ENCODE results near the gene SORL1.

SORL1 gene

DNA sequence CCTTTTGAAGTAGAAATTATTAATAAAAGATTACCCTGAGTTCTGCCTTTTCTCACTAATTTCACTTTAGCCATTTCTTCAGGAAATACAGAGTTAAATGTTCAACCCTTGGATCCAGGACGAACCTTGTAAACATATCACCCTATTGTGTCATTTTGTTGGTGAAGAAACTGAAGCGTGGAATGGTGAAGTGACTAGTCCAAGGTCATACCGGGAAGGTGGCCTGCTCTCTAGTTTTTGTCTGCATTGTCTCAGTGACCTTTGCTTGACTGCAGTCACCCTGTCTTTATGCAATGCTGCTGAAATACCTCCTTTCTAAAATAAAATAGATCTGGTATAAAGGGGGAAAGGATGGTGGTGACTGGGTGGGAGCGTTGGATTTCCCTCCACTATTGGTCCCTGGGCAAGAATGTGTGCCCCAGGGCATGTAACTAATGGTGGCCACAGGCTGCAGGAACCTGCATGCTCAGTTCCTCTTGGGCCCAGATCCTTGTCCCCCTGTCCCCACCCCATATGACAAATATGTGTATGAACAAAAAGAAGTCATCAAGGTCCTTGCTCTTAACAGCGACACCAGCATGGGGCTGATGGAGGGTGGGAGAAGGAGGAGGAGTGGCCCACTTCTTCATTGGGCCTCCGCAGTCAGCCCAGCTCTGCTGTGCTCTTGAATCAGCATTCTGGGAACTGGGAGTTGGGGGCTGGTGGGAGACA lies 1.6 kb downstream of the SORL1 start:
- DNase-seq (ENCODE audit: low read depth in 2 of 2): no peak

GRCh38 chr11:121455115-121455514 lies 3.0 kb downstream of the SORL1 start:
- DNase-seq (ENCODE audit: low read depth in 2 of 2): no peak

DNA sequence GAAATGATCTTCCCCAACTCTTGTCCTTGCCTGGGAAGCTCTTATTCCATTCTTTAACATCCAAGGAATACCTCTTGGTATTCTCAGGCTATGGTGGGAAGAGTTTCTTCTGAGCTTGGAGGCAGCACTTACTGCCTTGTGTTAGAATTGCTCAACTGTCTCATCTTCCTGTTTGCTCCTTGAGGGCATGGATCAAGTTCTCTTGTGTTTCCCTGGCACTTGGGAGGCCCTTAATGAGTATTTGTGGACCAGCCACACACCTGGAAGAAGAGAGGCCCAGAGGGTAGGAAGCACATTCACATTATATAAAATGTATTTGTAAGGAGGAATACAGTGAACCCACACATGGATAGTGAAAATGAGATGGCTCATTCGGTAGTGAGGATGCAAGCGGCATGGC lies 4.0 kb downstream of the SORL1 start:
- DNase-seq (ENCODE audit: low read depth in 2 of 2): no peak

- no peak for DNase-seq (ENCODE audit: low read depth in 2 of 2)
Observed at GRCh38 chr11:121456816-121457431, 4.8 kb downstream of the SORL1 start.

DNA sequence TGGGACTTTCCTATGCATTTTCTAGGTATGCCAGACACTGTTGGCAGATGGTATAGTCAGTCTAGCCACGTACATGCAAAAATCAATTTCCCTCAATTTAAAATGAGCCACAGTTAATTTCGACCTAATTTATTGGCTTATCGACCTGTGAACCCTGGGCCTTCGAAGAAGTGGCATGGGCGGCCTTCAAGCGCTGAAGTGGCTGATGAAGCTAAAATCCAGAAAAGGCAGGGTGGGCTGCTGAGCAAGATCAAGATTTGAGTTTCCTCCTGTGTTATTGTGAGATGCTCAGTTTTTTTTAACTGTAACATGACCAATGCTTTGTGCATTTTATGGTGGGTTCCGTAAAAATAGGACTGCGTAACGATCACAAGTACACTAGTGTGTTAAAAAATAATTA lies 6.4 kb downstream of the SORL1 start:
- no peak for DNase-seq (ENCODE audit: low read depth in 2 of 2)

DNA sequence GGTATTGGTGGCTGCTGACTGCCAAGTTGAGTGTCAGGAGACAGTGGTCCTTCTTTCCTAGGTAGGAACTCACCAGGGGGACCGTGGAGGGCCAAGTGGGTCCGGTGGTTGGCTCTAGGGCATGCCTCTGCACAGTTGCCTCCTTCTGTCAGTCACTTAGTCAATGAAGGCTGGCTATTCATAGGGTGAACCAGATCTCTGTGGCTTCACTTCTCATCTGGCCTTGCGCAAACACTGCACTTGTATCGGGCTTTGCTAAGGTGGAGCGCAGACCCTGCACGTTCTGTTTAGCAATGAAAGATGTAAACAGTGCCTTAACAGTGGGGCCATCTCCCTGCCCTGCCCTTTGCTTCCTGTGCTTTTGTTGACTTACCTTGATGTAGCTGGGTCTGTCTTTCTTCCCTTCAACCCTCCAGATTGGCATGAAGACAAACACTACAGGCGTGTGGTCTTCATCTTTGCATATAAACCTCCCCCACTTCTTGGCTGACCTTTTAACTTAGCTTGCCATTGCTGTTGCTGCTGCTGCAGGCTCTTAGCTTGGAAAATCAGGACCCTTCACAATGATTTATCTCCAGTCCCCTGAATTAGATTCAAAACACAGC lies 7.4 kb downstream of the SORL1 start:
- no peak for DNase-seq (ENCODE audit: low read depth in 2 of 2)

DNA sequence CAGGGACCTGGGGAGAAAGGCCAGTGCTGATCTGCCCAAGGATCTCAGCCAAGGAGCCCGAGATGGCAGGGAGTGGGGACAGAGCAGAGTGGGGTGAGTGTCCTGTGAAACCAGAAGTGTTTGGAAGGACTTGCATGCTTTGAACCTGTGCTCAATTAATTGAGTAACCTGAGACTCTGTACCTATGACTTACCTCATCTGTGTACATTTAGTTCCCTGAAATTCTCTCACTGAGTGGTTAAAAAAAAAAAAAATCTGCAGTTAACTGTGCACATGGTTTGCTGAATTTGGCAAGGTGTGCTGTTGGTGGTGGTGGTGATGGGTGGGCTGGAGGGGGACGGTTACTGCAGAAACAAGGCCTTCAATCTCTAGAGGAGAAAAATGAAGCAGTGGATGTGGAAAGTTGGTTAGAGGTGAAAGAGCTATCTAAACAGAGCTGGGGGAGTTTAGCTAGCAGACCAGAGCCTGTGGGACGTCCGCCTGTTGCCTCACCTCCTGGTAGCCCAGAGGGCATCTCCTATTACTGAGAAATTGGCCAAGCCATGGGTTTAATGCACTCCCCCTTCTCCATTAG lies 8.9 kb downstream of the SORL1 start:
- no peak for DNase-seq (ENCODE audit: low read depth in 2 of 2)

GRCh38 chr11:121461843-121462242 lies 9.7 kb downstream of the SORL1 start:
- DNase-seq (ENCODE audit: low read depth in 2 of 2): no peak

DNA sequence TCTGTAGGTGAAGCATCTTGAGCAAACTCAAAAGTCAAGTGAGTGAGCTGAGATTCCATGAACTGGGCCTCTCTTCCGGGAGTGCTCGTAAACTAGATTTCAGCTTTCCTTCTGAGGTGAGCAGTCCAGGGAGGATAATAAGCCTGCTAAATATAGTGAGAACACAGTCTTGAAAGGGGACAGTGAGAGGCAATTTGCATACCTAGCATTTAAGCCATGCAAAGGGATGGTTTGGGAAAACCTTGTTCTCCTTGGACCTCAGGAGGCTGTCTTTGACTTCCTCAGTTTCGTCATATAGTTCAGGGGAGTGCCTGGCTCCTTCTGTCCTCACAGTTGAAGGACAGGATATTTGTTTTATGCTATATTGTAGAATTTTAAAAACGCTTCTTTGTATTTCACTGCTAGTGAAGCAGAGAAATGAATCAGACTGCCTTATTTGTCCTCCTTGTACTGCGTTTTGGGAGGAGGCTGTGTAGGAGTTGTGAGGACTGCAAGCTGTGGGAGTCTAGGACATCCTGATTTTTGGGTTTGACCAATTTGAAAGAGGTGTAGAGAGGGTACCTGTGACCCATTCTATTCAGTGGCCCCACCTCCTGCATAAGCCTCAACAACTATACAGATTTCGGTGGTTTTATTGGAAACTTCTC lies 11.7 kb downstream of the SORL1 start:
- no peak for DNase-seq (ENCODE audit: low read depth in 2 of 2)

GRCh38 chr11:121464352-121464946 lies 12.3 kb downstream of the SORL1 start:
- DNase-seq (ENCODE audit: low read depth in 2 of 2): peak in 1 of 2 donors; percentile 55

DNA sequence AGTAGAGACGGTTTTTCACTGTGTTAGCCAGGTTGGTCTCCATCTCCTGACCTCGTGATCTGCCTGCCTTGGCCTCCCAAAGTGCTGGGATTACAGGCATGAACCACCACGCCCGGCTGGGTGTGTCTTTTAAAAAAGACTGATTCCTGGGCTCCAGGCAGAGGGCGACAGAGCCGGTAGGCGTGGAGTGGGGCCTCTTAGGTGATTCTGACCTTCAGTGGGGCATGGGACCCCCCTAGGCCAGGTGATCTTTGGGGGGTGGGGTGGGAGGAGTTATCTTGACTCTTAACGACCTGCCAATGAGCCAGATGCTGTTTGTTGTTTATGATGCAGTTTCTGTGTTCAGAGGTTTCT lies 13.6 kb downstream of the SORL1 start:
- no peak for DNase-seq (ENCODE audit: low read depth in 2 of 2)

- DNase-seq (ENCODE audit: low read depth in 2 of 2): no peak
Observed at GRCh38 chr11:121466063-121466794, 14.1 kb downstream of the SORL1 start.

DNA sequence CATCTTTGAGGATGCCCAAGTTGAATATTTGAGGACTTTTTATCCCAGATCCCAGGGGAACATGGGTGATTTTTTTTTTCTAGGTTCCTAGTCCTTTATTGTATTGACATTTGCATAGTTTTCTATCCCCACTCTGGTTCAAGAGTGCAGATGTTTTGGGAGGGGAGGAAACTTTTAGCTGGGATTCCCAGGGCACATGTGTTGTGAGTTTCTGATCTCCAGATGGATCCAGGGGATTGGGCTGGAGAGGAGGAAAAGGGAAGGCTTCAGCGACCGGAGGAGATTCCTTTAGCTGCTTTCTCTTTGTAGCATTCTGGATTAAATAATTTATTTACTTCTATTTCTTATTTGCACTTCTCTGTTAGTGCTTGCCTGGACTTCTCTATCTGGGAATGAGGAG lies 15.4 kb downstream of the SORL1 start:
- no peak for DNase-seq (ENCODE audit: low read depth in 2 of 2)

DNA sequence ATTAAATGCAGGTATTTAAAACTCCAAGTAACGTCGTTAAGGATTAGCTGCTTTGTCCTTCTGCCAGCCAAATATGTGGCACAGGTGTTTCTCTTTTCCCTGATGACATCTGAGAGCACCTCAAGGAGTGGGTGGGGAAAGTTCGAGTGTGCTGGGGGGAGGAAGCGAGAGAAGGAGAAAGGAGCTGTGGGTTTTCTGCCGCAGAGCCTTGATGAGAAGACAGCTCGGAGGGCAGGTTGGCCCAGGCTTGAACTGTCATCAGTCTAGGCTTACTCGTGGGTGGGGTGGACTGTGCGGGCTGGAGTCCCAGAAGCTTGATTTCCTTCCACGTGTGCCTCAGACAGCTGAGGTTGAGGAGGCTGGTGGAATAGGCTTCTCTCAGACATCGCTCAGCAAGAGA lies 15.9 kb downstream of the SORL1 start:
- DNase-seq (ENCODE audit: low read depth in 2 of 2): peak in 1 of 2 donors; percentile 59

DNA sequence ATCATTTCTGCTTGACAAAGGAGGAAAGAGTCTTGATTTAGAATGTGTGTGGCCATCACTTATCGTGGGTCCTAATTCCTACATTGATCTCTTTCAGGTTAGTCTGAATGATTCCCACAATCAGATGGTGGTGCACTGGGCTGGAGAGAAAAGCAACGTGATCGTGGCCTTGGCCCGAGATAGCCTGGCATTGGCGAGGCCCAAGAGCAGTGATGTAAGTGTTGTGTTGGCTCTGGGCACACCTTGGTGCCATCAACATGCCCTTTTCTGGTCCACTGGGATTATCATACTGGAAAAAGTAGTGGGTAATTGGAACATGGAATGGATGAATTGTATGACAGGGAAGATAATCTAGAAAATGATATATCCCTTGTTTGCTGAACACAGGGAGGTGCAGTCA lies 17.8 kb downstream of the SORL1 start:
- no peak for DNase-seq (ENCODE audit: low read depth in 2 of 2)

GRCh38 chr11:121471167-121471566 lies 19.1 kb downstream of the SORL1 start:
- DNase-seq (ENCODE audit: low read depth in 2 of 2): no peak

DNA sequence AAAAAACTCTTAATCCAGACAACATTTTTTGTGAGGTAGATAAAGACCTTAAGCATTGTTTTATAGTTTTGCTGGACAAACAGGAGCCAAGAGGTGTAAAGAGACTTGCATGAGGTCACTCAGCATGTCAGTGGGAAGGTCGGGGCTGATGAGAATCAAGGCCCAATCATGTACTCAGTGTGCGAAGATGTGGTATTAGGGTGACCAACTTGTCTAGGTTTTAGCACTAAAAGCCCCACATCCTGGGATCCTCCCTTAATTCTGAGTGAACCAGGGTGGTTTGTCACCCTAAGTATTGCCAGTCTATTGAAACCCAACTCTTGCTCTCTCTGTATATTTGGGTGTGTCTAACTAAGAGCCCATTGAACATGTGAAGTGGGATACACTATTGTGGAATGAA lies 20.2 kb downstream of the SORL1 start:
- no peak for DNase-seq (ENCODE audit: low read depth in 2 of 2)

DNA sequence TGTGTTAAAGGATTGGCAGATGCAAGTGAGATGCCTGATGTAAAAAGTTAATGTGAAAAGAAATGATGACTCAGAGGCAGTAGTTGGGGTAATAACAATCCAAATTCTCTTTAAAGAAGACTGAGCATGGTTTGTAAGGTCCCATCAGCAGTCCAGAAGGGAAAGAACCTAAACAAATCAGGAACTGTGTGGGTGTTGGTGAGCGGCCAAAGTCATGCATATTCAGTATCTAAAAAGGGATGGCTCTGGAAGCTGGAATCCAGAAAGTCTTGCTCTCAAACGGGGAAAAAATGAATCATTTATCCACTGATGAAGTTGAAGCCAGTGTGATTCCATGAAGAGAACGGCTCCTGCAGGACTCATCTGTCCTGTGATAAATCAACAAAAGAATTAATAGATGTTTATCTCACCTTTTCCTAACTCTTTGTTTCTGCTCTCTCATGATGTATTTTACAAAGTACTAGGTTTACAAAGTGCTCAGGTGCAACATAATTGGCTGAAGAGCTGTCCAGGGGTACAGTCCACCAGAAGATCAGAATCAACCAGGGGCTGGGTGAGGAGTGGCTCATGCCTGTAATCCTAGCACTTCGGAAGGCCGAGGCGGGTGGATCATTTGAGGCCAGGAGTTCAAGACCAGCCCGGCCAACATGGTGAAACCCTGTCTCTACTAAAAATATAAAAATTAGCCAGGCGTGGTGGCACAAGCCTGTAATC lies 21.1 kb downstream of the SORL1 start:
- no peak for DNase-seq (ENCODE audit: low read depth in 2 of 2)

GRCh38 chr11:121474680-121475079 lies 22.6 kb downstream of the SORL1 start:
- DNase-seq (ENCODE audit: low read depth in 2 of 2): no peak

- no peak for DNase-seq (ENCODE audit: low read depth in 2 of 2)
Observed at GRCh38 chr11:121476379-121477032, 24.4 kb downstream of the SORL1 start.
